Liver (tissue), 3 donors: ENCODE data around the gene SEMA4C.

Experiments
- JUND ChIP-seq, 2 donors: IDR thresholded peaks; 2 replicates each; pipeline ENCODE4 v1.6.1; 2016; ENCODE audit warnings: antibody characterized with exemption in 2 of 2
- TF ChIP-seq, protein P1 (sequence below): IDR thresholded peaks from 2 replicates; pipeline ENCODE4 v1.6.1; 2016; ENCODE audit warnings: antibody characterized with exemption, mild to moderate bottlenecking
- TF ChIP-seq, protein P2 (sequence below): fragments of 150-350 bp; IDR thresholded peaks from 2 replicates; pipeline ENCODE4 v1.5.1; 2017; ENCODE audit warnings: improper control_type of control experiment, low read depth, low read length; ENCODE audit not compliant: missing input control
- donor health status: healthy.
- donor health status: healthy.

DNA sequence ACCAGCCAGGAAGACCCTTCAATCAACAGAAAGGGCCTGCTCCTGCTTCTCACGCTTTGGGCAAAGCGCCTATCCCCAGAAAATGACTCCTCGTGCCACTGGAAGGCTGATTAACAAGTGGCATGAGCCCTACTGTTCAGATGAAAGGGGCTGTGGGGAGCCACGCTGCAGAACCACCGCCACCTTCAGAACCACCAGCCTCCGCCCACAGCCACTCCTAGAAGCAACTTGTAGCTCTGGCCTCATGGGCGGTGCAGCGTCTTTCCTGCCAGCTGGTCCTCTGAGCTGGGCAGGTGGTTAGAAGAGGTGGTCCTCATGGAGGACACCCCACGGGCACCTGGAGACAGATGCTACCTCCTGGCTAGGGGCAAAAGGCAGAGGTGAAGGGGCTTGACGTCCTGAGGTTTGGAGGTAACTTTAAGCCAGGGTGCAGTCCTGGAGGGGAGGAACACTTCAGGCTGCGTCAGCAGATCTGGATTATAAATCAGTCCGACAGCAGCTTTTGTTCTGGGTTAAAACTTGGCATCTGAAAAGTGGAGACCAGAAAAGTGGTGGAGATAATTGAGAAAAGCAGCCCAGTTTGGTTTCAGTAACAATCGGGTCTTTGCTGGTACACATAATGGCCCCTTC lies 861 bp upstream of the SEMA4C start:
- TF ChIP-seq JUND (IDR thresholded peaks at IDR 0.05) = no peak
- TF ChIP-seq, protein P1, sequence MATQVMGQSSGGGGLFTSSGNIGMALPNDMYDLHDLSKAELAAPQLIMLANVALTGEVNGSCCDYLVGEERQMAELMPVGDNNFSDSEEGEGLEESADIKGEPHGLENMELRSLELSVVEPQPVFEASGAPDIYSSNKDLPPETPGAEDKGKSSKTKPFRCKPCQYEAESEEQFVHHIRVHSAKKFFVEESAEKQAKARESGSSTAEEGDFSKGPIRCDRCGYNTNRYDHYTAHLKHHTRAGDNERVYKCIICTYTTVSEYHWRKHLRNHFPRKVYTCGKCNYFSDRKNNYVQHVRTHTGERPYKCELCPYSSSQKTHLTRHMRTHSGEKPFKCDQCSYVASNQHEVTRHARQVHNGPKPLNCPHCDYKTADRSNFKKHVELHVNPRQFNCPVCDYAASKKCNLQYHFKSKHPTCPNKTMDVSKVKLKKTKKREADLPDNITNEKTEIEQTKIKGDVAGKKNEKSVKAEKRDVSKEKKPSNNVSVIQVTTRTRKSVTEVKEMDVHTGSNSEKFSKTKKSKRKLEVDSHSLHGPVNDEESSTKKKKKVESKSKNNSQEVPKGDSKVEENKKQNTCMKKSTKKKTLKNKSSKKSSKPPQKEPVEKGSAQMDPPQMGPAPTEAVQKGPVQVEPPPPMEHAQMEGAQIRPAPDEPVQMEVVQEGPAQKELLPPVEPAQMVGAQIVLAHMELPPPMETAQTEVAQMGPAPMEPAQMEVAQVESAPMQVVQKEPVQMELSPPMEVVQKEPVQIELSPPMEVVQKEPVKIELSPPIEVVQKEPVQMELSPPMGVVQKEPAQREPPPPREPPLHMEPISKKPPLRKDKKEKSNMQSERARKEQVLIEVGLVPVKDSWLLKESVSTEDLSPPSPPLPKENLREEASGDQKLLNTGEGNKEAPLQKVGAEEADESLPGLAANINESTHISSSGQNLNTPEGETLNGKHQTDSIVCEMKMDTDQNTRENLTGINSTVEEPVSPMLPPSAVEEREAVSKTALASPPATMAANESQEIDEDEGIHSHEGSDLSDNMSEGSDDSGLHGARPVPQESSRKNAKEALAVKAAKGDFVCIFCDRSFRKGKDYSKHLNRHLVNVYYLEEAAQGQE = no peak
- TF ChIP-seq, protein P2, sequence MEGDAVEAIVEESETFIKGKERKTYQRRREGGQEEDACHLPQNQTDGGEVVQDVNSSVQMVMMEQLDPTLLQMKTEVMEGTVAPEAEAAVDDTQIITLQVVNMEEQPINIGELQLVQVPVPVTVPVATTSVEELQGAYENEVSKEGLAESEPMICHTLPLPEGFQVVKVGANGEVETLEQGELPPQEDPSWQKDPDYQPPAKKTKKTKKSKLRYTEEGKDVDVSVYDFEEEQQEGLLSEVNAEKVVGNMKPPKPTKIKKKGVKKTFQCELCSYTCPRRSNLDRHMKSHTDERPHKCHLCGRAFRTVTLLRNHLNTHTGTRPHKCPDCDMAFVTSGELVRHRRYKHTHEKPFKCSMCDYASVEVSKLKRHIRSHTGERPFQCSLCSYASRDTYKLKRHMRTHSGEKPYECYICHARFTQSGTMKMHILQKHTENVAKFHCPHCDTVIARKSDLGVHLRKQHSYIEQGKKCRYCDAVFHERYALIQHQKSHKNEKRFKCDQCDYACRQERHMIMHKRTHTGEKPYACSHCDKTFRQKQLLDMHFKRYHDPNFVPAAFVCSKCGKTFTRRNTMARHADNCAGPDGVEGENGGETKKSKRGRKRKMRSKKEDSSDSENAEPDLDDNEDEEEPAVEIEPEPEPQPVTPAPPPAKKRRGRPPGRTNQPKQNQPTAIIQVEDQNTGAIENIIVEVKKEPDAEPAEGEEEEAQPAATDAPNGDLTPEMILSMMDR = no peak
